ENCODE data around the gene ECE2.

DNA sequence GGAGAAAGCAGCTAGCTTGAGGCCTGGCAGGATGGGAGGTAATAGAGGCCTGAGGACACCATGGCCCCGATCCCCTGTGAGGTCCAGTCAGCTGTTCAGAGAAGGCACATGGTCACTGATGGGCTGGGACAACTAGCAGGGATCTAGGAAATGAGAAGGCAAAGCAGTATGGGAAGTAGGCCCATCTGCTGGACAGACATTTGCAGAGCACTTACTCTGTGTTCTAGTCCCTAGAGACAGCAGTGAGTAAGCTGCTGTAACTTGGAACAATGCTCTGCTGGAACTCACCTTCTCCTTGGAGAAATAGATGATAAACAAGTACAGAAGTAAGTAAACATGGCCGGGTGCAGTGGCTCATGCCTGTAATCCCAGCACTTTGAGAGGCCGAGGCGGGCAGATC, 7.1 kb downstream of the ECE2 start:
- TF ChIP-seq, protein P1, sequence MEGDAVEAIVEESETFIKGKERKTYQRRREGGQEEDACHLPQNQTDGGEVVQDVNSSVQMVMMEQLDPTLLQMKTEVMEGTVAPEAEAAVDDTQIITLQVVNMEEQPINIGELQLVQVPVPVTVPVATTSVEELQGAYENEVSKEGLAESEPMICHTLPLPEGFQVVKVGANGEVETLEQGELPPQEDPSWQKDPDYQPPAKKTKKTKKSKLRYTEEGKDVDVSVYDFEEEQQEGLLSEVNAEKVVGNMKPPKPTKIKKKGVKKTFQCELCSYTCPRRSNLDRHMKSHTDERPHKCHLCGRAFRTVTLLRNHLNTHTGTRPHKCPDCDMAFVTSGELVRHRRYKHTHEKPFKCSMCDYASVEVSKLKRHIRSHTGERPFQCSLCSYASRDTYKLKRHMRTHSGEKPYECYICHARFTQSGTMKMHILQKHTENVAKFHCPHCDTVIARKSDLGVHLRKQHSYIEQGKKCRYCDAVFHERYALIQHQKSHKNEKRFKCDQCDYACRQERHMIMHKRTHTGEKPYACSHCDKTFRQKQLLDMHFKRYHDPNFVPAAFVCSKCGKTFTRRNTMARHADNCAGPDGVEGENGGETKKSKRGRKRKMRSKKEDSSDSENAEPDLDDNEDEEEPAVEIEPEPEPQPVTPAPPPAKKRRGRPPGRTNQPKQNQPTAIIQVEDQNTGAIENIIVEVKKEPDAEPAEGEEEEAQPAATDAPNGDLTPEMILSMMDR (IDR thresholded peaks at IDR 0.05; ENCODE audit: low read depth, low read length, poor library complexity, severe bottlenecking), result no peak
- TF ChIP-seq EZH2phosphoT487 (IDR thresholded peaks at IDR 0.05; ENCODE audit: borderline replicate concordance, low read length), result no peak

Data from DOHH2 (cell line).